CD4-positive, alpha-beta T cell (primary cell): ENCODE measurements around the gene DEPDC7. TPM values are rescaled to one million over a fixed set of nuclear protein-coding genes. Genes with fewer than 3 reads are reported as not detected.

ENCODE experiments used
- ATAC-seq: fragments of 200-7000 bp; cut with Tn5 transposase; one replicate; pipeline ENCODE4 v1.10.0; 2022; ENCODE audit warnings: mild to moderate bottlenecking; ENCODE audit not compliant: poor library complexity
- CTCF ChIA-PET: fragments of 350-600 bp; sonication (Branson Sonifier 250); formaldehyde crosslinking; loops from one replicate; lab custom pipeline; 2021; ENCODE audit warnings: antibody characterized with exemption, inconsistent platforms; lab: Charles Lee
- POLR2A ChIA-PET: fragments of 350-600 bp; sonication (Branson Sonifier 250); formaldehyde crosslinking; loops from one replicate; lab custom pipeline; 2021; ENCODE audit warnings: antibody characterized with exemption, inconsistent platforms; lab: Charles Lee
- DNase-seq, 14 experiments: peaks; one replicate each; pipeline ENCODE4 v3.0.0-alpha.2; 2013 to 2020; ENCODE audit warnings: mixed read lengths in 2 of 14
- H3K27ac ChIP-seq, 2 donors: one replicate each; pipeline versions ENCODE4 v1.5.1 to v1.7.0; 2013; ENCODE audit warnings: low read length in 2 of 2, low read depth in 1 of 2, mild to moderate bottlenecking in 1 of 2
- H3K27me3 ChIP-seq, 2 experiments: 1 replicate in 1 of 2; 2 replicates in 1 of 2; pipeline versions ENCODE4 v1.6.1 to v1.7.0; 2013; ENCODE audit warnings: low read length in 2 of 2, control low read depth in 1 of 2, mild to moderate bottlenecking in 1 of 2, moderate library complexity in 1 of 2; ENCODE audit not compliant: insufficient read depth in 2 of 2, control insufficient read depth in 1 of 2
- H3K36me3 ChIP-seq: one replicate; pipeline ENCODE4 v1.6.1; 2013; ENCODE audit warnings: low read length, control low read depth; ENCODE audit not compliant: insufficient read depth
- H3K4me1 ChIP-seq: one replicate; pipeline ENCODE4 v1.6.1; 2013; ENCODE audit warnings: low read length, control low read depth; ENCODE audit not compliant: insufficient read depth
- H3K4me3 ChIP-seq: one replicate; pipeline ENCODE4 v1.5.1; 2013; ENCODE audit warnings: mild to moderate bottlenecking, low read length, moderate library complexity
- H3K9me3 ChIP-seq, 2 experiments: 1 replicate in 1 of 2; 2 replicates in 1 of 2; pipeline versions ENCODE4 v1.6.1 to v1.7.0; 2013; ENCODE audit warnings: low read length in 2 of 2, mild to moderate bottlenecking in 2 of 2, control low read depth in 1 of 2, moderate library complexity in 1 of 2; ENCODE audit not compliant: control insufficient read depth in 1 of 2, insufficient read depth in 1 of 2
- H3K27ac Mint-ChIP-seq: one replicate; pipeline ENCODE4 v1.8.0; 2020; ENCODE audit warnings: mixed read lengths
- H3K27me3 Mint-ChIP-seq: one replicate; pipeline ENCODE4 v1.8.0; 2021; ENCODE audit warnings: mixed read lengths
- H3K36me3 Mint-ChIP-seq: one replicate; pipeline ENCODE4 v1.8.0; 2021; ENCODE audit warnings: low read depth, mixed read lengths
- H3K4me1 Mint-ChIP-seq: one replicate; pipeline ENCODE4 v1.8.0; 2021; ENCODE audit warnings: low read depth, mixed read lengths
- H3K4me3 Mint-ChIP-seq: one replicate; pipeline ENCODE4 v1.8.0; 2020; ENCODE audit warnings: mild to moderate bottlenecking, mixed read lengths
- H3K9me3 Mint-ChIP-seq: one replicate; pipeline ENCODE4 v1.8.0; 2020; ENCODE audit warnings: mixed read lengths
- CTCF ChIP-seq: fragments of 200-600 bp; IDR thresholded peaks from one replicate; pipeline ENCODE4 v1.8.0; 2022; ENCODE audit warnings: antibody characterized with exemption, mild to moderate bottlenecking
- intact Hi-C, 2 experiments: fragments of 100-400 bp; cut with DNase I in 1 of 2; cut with micrococcal nuclease in 1 of 2; formaldehyde crosslinking; loops; one replicate each; pipeline versions ENCODE4 v1.15.1 to v1.9.0; 2023 to 2025; cut with DNase I, micrococcal nuclease
- total RNA-seq, 174 experiments: library from RNA in 2 of 174; stranded (reverse) in 2 of 174; gene quantifications; one replicate each; pipeline ENCODE4 v1.2.3 and lab custom pipeline; 2021 to 2026

Gene DEPDC7
- total RNA-seq, 2 experiments from 2014 or later, result 2.9 to 3.1 TPM

- CTCF ChIA-PET, result interaction anchor here (0.7 kb wide), 1 partner anchor 32 kb away, joined by 3 read pairs; no protein-coding TSS in a partner anchor
- peaks cover under 1% of the 10 kb centered on the region for H3K4me1 ChIP-seq
- no peaks in the 10 kb centered on the region for H3K36me3 Mint-ChIP-seq
Observed at GRCh38 chr11:33033493-33033892, 17.8 kb downstream of the DEPDC7 start.

GRCh38 chr11:33035011-33035410, 19.3 kb downstream of the DEPDC7 start:
- peaks cover 7% of the 10 kb centered on the region for H3K4me1 ChIP-seq
- H3K9me3 ChIP-seq, result no peaks in the 10 kb centered on the region
- Mint-ChIP-seq H3K27ac (no peak overlapping the region), H3K9me3 (no peaks in the 10 kb centered on the region), H3K36me3 (peaks cover 4% of the 10 kb centered on the region), H3K27me3 (peaks cover 5% of the 10 kb centered on the region), H3K4me1 (no peaks in the 10 kb centered on the region), H3K4me3 (no peak overlapping the region)
- TF ChIP-seq CTCF, result no peak
- no peak overlapping the region for H3K4me3 ChIP-seq
- intact Hi-C loops, result loop anchor here in 1 of 2 experiments (5.0 to 10.0 kb wide), 2 partner anchors 127 to 1880 kb away; partner anchors contain the start of genes APIP, CSTF3 and PDHX
- no peaks in the 10 kb centered on the region for H3K36me3 ChIP-seq
- CTCF ChIA-PET, result interaction anchor here (0.8 kb wide), 1 partner anchor 31 kb away, joined by 3 read pairs; no protein-coding TSS in a partner anchor
- H3K27ac ChIP-seq, result no peak overlapping the region
- ATAC-seq (no peak), DNase-seq (no peak)
- no peaks in the 10 kb centered on the region for H3K27me3 ChIP-seq
- POLR2A ChIA-PET, result no interaction called here

More at GRCh38 chr11:33033493-33033892, 17.8 kb downstream of the DEPDC7 start:
- intact Hi-C loops, result loop anchor here in 1 of 2 experiments (10.0 kb wide), 1 partner anchor 1881 kb away; the partner anchor contains the start of genes APIP and PDHX
- Histone ChIP-seq H3K27me3 (no peaks in the 10 kb centered on the region), H3K9me3 (no peaks in the 10 kb centered on the region), H3K27ac (no peak overlapping the region), H3K36me3 (no peaks in the 10 kb centered on the region), H3K4me3 (no peak overlapping the region)
- Mint-ChIP-seq H3K4me3 (no peak overlapping the region), H3K4me1 (no peaks in the 10 kb centered on the region), H3K27me3 (peaks cover 5% of the 10 kb centered on the region), H3K9me3 (no peaks in the 10 kb centered on the region), H3K27ac (no peak overlapping the region)
- TF ChIP-seq CTCF, result no peak
- POLR2A ChIA-PET, result no interaction called here
- no peak for ATAC-seq
- no peak for DNase-seq

- Mint-ChIP-seq H3K9me3 (no peaks in the 10 kb centered on the region), H3K36me3 (peaks cover 15% of the 10 kb centered on the region), H3K27ac (peak within 1 kb of the TSS; percentile 95), H3K4me3 (peak within 1 kb of the TSS; percentile 98), H3K4me1 (peaks cover 17% of the 10 kb centered on the region), H3K27me3 (peaks cover 5% of the 10 kb centered on the region)
- Histone ChIP-seq H3K27ac (peak within 1 kb of the TSS; percentile 62 to 90), H3K36me3 (peaks cover 5% of the 10 kb centered on the region), H3K9me3 (no peaks in the 10 kb centered on the region), H3K4me1 (peaks cover 17% of the 10 kb centered on the region), H3K4me3 (peak within 1 kb of the TSS; percentile 99), H3K27me3 (no peaks in the 10 kb centered on the region)
- ChIA-PET POLR2A (interaction anchor here (0.5 to 2.9 kb wide), 16 partner anchors 9 to 147 kb away, joined by 3 to 34 read pairs (median 6); partner anchors contain the start of genes CSTF3, DEPDC7 and QSER1), CTCF (interaction anchor here (0.8 to 1.4 kb wide), 4 partner anchors 18 to 146 kb away, joined by 3 to 11 read pairs (median 4); partner anchors contain the start of gene QSER1)
- ATAC-seq (peak; percentile 85), DNase-seq (peak; percentile 66 to 91 (median 78))
- intact Hi-C loops, result loop anchor here (1.0 to 10.0 kb wide), 5 partner anchors 24 to 1875 kb away; partner anchors contain the start of genes APIP (in 1 of the 2), CSTF3 (in 1 of the 2), DEPDC7 (in 1 of the 2) and EIF3M (in 1 of the 2)
- TF ChIP-seq CTCF, result no peak
Observed at GRCh38 chr11:33039274-33040032, 23.8 kb downstream of the DEPDC7 start, which contains the start of gene TCP11L1. TSS of gene TCP11L1 (plus strand) at chr11:33039572. CDS start at chr11:33043774, 4,202 bp downstream.
